PFSK-1 (cell line): ENCODE measurements around the gene UAP1L1.

Source experiments
- FOXP2 ChIP-seq: optimal IDR thresholded peaks from 2 replicates; pipeline ENCODE3; 2011; ENCODE audit warnings: borderline replicate concordance, control low read depth, inconsistent platforms; ENCODE audit not compliant: insufficient read depth; ENCODE audit errors: extremely low read length, extremely low read depth
- POLR2AphosphoS5 ChIP-seq: IDR thresholded peaks from 2 replicates; pipeline ENCODE4 v1.6.1; 2012; ENCODE audit warnings: low read depth, mild to moderate bottlenecking, control low read depth, low read length, moderate library complexity
- REST ChIP-seq, 2 experiments: IDR thresholded peaks; 2 replicates each; pipeline versions ENCODE4 v1.6.1 to v1.8.0; 2011 to 2012; ENCODE audit warnings: low read depth in 2 of 2, low read length in 2 of 2, control low read depth in 1 of 2, inconsistent platforms in 1 of 2, mild to moderate bottlenecking in 1 of 2, moderate library complexity in 1 of 2; ENCODE audit not compliant: insufficient read depth in 1 of 2
- SIN3A ChIP-seq: IDR thresholded peaks from 2 replicates; pipeline ENCODE4 v1.6.1; 2012; ENCODE audit warnings: mild to moderate bottlenecking, low read length, moderate library complexity, borderline replicate concordance; ENCODE audit not compliant: insufficient read depth
- TAF1 ChIP-seq: IDR thresholded peaks from 2 replicates; pipeline ENCODE4 v1.6.1; 2012; ENCODE audit warnings: low read length, control low read depth, borderline replicate concordance; ENCODE audit not compliant: insufficient read depth

Gene UAP1L1

GRCh38 chr9:137052293-137052692, 25.0 kb upstream of the UAP1L1 start:
- TF ChIP-seq REST (IDR thresholded peaks at IDR 0.05; ENCODE audit: insufficient read depth in 1 of 2, low read depth in 2 of 2, low read length in 2 of 2): no peak
- no peak for TF ChIP-seq FOXP2
- no peak for TF ChIP-seq POLR2AphosphoS5
- no peak for TF ChIP-seq SIN3A
- no peak for TF ChIP-seq TAF1

GRCh38 chr9:137052998-137053943, 24.0 kb upstream of the UAP1L1 start:
- TF ChIP-seq POLR2AphosphoS5 (no peak), TAF1 (no peak), FOXP2 (no peak), REST (IDR thresholded peaks at IDR 0.05; ENCODE audit: insufficient read depth in 1 of 2, low read depth in 2 of 2, low read length in 2 of 2) (no peak), SIN3A (no peak)

DNA sequence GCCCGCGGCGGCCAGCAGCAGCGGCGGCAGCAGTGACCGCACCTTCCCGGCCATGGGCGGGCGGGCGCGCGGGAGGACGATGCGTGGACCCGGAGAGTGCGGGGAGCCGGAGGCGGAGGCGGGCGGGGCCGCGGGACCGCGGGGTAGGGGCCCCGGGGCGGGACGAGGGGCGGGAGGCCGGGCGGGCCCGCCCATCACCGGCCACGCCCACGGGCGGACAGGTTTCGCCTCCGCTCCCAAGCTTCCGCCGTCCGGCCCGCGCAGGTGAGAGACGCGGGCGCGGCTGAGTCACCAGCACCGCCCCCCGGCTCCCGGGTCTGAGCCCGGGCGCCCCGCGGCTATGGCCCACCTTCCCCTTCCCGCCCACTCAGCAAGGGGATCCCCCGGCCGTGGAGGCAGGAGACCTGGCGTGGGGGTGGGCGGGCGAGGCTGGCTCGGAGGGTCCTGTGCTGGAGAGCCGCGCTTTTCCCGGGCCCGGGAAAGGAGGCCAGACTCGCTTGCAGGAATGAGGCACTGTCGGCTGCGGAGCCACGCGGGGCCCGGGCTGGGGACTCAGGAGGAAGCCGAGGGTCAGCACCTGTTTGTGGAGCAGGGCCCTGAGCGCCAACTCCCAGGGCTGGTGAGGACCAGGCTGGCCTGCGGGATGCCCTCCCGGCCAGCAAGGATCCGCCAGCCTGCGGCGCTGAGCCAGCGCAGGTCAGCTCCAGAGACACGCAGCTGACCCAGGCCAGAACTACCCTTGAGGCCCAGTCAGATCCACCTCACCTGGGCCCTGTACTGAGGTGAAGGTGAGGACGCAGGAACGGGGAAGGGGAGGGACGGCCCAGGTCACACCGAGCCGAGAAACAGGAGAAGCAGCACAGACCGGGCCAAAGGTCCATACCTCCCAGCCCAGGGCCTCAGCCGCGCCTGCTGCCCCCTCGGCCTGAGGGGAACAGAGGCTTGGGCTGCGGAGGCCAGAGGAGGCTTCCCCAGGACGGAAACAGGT, 23.1 kb upstream of the UAP1L1 start, which contains the start of gene ENTPD2:
ENTPD2 (minus strand) TSS at position 118 of the 988 bp plus-strand sequence; CDS start at position 54, 64 bp downstream.
- TF ChIP-seq REST (IDR thresholded peaks at IDR 0.05; ENCODE audit: insufficient read depth in 1 of 2, low read depth in 2 of 2, low read length in 2 of 2): no peak
- TF ChIP-seq SIN3A: no peak
- no peak for TF ChIP-seq FOXP2
- no peak for TF ChIP-seq TAF1
- TF ChIP-seq POLR2AphosphoS5: no peak

DNA sequence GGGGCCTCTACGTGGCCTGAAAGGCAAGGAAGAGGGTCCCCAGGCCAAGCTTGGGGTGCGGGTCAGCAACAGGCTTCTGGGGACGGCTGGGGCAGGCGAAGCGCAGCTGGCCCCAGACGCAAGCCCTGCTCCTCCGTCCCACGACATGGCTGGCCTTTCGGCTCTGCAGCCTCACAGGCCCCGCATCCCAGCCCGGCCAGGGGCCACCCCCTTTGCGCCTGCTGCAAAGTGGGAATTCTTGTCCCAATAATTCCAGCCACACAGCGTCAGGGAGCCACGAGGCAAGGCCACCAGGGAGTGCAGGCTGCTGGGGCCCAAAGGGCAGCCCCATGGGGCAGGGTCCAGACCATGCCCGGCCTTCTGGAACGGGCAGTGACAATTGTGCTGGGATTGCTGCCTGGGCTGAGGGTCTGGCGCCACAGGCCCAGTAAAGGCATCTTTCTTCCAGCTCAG, 22.4 kb upstream of the UAP1L1 start:
- TF ChIP-seq SIN3A (no peak), POLR2AphosphoS5 (no peak), REST (IDR thresholded peaks at IDR 0.05; ENCODE audit: insufficient read depth in 1 of 2, low read depth in 2 of 2, low read length in 2 of 2) (no peak), FOXP2 (no peak), TAF1 (no peak)
